T-helper 1 cell treated with Interleukin-12 subunit alpha and Interleukin-12 subunit beta and Interleukin-4 antibody, amounts not matched to agents 30 μg/mL and 1 μg/mL, for 36 hours (primary cell): ENCODE data around the gene NCOA1.
"Not testable (repeated sequence)": the region's sequence is repeated elsewhere in the genome, so short reads cannot be mapped to it uniquely, and the experiment has no call there.

Source experiments
- H3K27ac Mint-ChIP-seq: one replicate; pipeline ENCODE4 v1.8.0; 2021; ENCODE audit warnings: mild to moderate bottlenecking, mixed read lengths
- H3K27me3 Mint-ChIP-seq: one replicate; pipeline ENCODE4 v1.8.0; 2021; ENCODE audit warnings: low read depth, mixed read lengths
- H3K36me3 Mint-ChIP-seq: one replicate; pipeline ENCODE4 v1.8.0; 2021; ENCODE audit warnings: low read depth, mixed read lengths
- H3K4me1 Mint-ChIP-seq: one replicate; pipeline ENCODE4 v1.8.0; 2021; ENCODE audit warnings: low read depth, mixed read lengths
- H3K4me3 Mint-ChIP-seq: one replicate; pipeline ENCODE4 v1.8.0; 2021; ENCODE audit warnings: mild to moderate bottlenecking, moderate library complexity, mixed read lengths
- H3K9me3 Mint-ChIP-seq: one replicate; pipeline ENCODE4 v1.8.0; 2021; ENCODE audit warnings: mixed read lengths

NCOA1 gene

GRCh38 chr2:24652265-24653182 is 161.5 kb downstream of the NCOA1 start:
- no peak overlapping the region for H3K27ac Mint-ChIP-seq

GRCh38 chr2:24657818-24658217 is 166.8 kb downstream of the NCOA1 start:
- Mint-ChIP-seq H3K27me3 (no peaks in the 10 kb centered on the region), H3K4me3 (no peak overlapping the region), H3K27ac (no peak overlapping the region), H3K4me1 (no peaks in the 10 kb centered on the region), H3K36me3 (peaks cover 6% of the 10 kb centered on the region), H3K9me3 (no peaks in the 10 kb centered on the region)

More at GRCh38 chr2:24652265-24653182, 161.5 kb downstream of the NCOA1 start:
- peaks cover 1% of the 10 kb centered on the region for H3K36me3 Mint-ChIP-seq
- H3K4me3 Mint-ChIP-seq, result no peak overlapping the region
- H3K4me1 Mint-ChIP-seq, result no peaks in the 10 kb centered on the region
- no peaks in the 10 kb centered on the region for H3K9me3 Mint-ChIP-seq
- no peaks in the 10 kb centered on the region for H3K27me3 Mint-ChIP-seq

GRCh38 chr2:24658531-24659202 is 167.6 kb downstream of the NCOA1 start:
- Mint-ChIP-seq H3K9me3 (no peaks in the 10 kb centered on the region), H3K36me3 (peaks cover 6% of the 10 kb centered on the region), H3K27ac (no peak overlapping the region), H3K27me3 (no peaks in the 10 kb centered on the region), H3K4me3 (no peak overlapping the region), H3K4me1 (no peaks in the 10 kb centered on the region)

- Mint-ChIP-seq H3K4me1 (no peaks in the 10 kb centered on the region), H3K36me3 (peaks cover 4% of the 10 kb centered on the region), H3K9me3 (no peaks in the 10 kb centered on the region), H3K4me3 (no peak overlapping the region), H3K27me3 (no peaks in the 10 kb centered on the region), H3K27ac (no peak overlapping the region)
Observed at GRCh38 chr2:24659862-24660261, 168.8 kb downstream of the NCOA1 start.

GRCh38 chr2:24667542-24667941 is 176.5 kb downstream of the NCOA1 start:
- Mint-ChIP-seq H3K9me3 (no peaks in the 10 kb centered on the region), H3K27ac (no peak overlapping the region), H3K27me3 (no peaks in the 10 kb centered on the region), H3K4me1 (no peaks in the 10 kb centered on the region), H3K4me3 (no peak overlapping the region), H3K36me3 (no peaks in the 10 kb centered on the region)

GRCh38 chr2:24671230-24671629 is 180.2 kb downstream of the NCOA1 start:
- Mint-ChIP-seq H3K4me3 (no peak overlapping the region), H3K36me3 (peaks cover 5% of the 10 kb centered on the region), H3K27ac (no peak overlapping the region), H3K4me1 (no peaks in the 10 kb centered on the region), H3K27me3 (no peaks in the 10 kb centered on the region), H3K9me3 (no peaks in the 10 kb centered on the region)

GRCh38 chr2:24672589-24672988 is 181.5 kb downstream of the NCOA1 start:
- no peaks in the 10 kb centered on the region for H3K27me3 Mint-ChIP-seq
- H3K4me1 Mint-ChIP-seq, result no peaks in the 10 kb centered on the region
- H3K4me3 Mint-ChIP-seq, result no peak overlapping the region
- H3K36me3 Mint-ChIP-seq, result peaks cover 10% of the 10 kb centered on the region
- H3K9me3 Mint-ChIP-seq, result no peaks in the 10 kb centered on the region
- H3K27ac Mint-ChIP-seq, result no peak overlapping the region

- H3K36me3 Mint-ChIP-seq, result peaks cover 16% of the 10 kb centered on the region
- no peak overlapping the region for H3K27ac Mint-ChIP-seq
Observed at GRCh38 chr2:24675338-24675737, 184.3 kb downstream of the NCOA1 start.

GRCh38 chr2:24676493-24676892 is 185.4 kb downstream of the NCOA1 start:
- Mint-ChIP-seq H3K4me3 (no peak overlapping the region), H3K27ac (no peak overlapping the region), H3K4me1 (no peaks in the 10 kb centered on the region), H3K36me3 (peaks cover 17% of the 10 kb centered on the region), H3K27me3 (no peaks in the 10 kb centered on the region), H3K9me3 (no peaks in the 10 kb centered on the region)

More at GRCh38 chr2:24675338-24675737, 184.3 kb downstream of the NCOA1 start:
- Mint-ChIP-seq H3K4me3 (no peak overlapping the region), H3K9me3 (no peaks in the 10 kb centered on the region), H3K27me3 (no peaks in the 10 kb centered on the region), H3K4me1 (no peaks in the 10 kb centered on the region)

- H3K9me3 Mint-ChIP-seq, H3K4me1 Mint-ChIP-seq, H3K4me3 Mint-ChIP-seq, H3K27me3 Mint-ChIP-seq, H3K27ac Mint-ChIP-seq: not testable (repeated sequence)
- peaks cover 17% of the 10 kb centered on the region for H3K36me3 Mint-ChIP-seq
Observed at GRCh38 chr2:24678066-24678465, 187.0 kb downstream of the NCOA1 start.

- Mint-ChIP-seq H3K9me3 (no peaks in the 10 kb centered on the region), H3K36me3 (peaks cover 13% of the 10 kb centered on the region), H3K4me3 (no peak overlapping the region), H3K27me3 (no peaks in the 10 kb centered on the region), H3K27ac (no peak overlapping the region), H3K4me1 (peaks cover 4% of the 10 kb centered on the region)
Observed at GRCh38 chr2:24680196-24680595, 189.1 kb downstream of the NCOA1 start.

- peaks cover 14% of the 10 kb centered on the region for H3K36me3 Mint-ChIP-seq
- H3K4me1 Mint-ChIP-seq, result peaks cover 4% of the 10 kb centered on the region
- H3K9me3 Mint-ChIP-seq, result no peaks in the 10 kb centered on the region
- no peak overlapping the region for H3K27ac Mint-ChIP-seq
- no peak overlapping the region for H3K4me3 Mint-ChIP-seq
- no peaks in the 10 kb centered on the region for H3K27me3 Mint-ChIP-seq
Observed at GRCh38 chr2:24682304-24682703, 191.2 kb downstream of the NCOA1 start.

- Mint-ChIP-seq H3K9me3 (no peaks in the 10 kb centered on the region), H3K27ac (no peak overlapping the region), H3K36me3 (peaks cover 13% of the 10 kb centered on the region), H3K27me3 (no peaks in the 10 kb centered on the region), H3K4me1 (peaks cover 4% of the 10 kb centered on the region), H3K4me3 (no peak overlapping the region)
Observed at GRCh38 chr2:24683408-24683807, 192.4 kb downstream of the NCOA1 start.

GRCh38 chr2:24690524-24690923 is 199.5 kb downstream of the NCOA1 start:
- no peak overlapping the region for H3K27ac Mint-ChIP-seq
- peaks cover 16% of the 10 kb centered on the region for H3K36me3 Mint-ChIP-seq
- no peak overlapping the region for H3K4me3 Mint-ChIP-seq
- no peaks in the 10 kb centered on the region for H3K27me3 Mint-ChIP-seq
- H3K9me3 Mint-ChIP-seq, result no peaks in the 10 kb centered on the region
- H3K4me1 Mint-ChIP-seq, result no peaks in the 10 kb centered on the region

GRCh38 chr2:24691806-24692205 is 200.8 kb downstream of the NCOA1 start:
- H3K4me1 Mint-ChIP-seq, result no peaks in the 10 kb centered on the region
- H3K27ac Mint-ChIP-seq, result no peak overlapping the region
- no peaks in the 10 kb centered on the region for H3K27me3 Mint-ChIP-seq
- H3K9me3 Mint-ChIP-seq, result no peaks in the 10 kb centered on the region
- H3K4me3 Mint-ChIP-seq, result no peak overlapping the region
- H3K36me3 Mint-ChIP-seq, result peaks cover 12% of the 10 kb centered on the region
